ENCODE data around the gene UIMC1.

GRCh38 chr5:176904276-176904675, 102.3 kb downstream of the UIMC1 start:
- TF ChIP-seq CTCF (conservative IDR thresholded peaks at IDR 0.05), result no peak
- TF ChIP-seq ZFX (IDR thresholded peaks at IDR 0.05), result no peak
